Measurements from ENCODE around the gene RNLS.

The RNLS gene

DNA sequence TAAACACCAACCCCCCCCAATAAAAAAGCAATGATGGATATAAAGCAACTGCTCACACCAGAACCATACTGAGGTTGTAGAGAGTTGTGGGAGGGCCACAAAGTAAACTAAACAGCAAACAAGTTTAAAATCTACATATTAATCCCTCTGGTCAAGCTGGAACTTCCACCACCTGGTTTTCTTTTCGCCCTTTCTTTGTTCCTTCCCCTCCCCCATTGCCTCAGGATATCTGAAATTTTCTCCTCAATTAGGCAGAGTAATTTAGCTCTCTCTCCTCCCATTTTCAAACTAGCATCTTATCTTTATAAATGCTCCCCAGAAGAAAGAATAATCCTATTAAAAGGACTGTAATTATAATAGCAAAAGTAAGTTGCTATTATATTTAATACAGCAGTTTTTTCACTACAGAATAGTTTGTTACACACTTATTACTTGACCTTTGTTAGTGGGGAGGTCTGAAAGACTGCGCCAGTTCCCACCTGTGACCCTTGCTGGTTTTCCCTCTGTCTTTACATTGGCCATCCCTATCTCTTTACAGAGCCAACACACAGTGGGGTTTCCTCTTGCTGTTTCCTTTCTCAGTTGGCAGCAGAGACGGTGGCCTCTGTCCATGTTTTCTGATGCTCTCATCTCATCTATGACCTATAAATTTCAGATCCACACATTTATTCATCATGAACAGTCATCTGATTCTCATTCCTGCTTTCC lies 235.4 kb downstream of the RNLS start:
- DNase-seq (ENCODE audit: low read depth in 2 of 3, low spot score in 1 of 3): no peak

- DNase-seq (ENCODE audit: low read depth in 2 of 3, low spot score in 1 of 3): no peak
These were observed 236.1 kb downstream of the RNLS start for GRCh38 chr10:88347022-88347421.

DNA sequence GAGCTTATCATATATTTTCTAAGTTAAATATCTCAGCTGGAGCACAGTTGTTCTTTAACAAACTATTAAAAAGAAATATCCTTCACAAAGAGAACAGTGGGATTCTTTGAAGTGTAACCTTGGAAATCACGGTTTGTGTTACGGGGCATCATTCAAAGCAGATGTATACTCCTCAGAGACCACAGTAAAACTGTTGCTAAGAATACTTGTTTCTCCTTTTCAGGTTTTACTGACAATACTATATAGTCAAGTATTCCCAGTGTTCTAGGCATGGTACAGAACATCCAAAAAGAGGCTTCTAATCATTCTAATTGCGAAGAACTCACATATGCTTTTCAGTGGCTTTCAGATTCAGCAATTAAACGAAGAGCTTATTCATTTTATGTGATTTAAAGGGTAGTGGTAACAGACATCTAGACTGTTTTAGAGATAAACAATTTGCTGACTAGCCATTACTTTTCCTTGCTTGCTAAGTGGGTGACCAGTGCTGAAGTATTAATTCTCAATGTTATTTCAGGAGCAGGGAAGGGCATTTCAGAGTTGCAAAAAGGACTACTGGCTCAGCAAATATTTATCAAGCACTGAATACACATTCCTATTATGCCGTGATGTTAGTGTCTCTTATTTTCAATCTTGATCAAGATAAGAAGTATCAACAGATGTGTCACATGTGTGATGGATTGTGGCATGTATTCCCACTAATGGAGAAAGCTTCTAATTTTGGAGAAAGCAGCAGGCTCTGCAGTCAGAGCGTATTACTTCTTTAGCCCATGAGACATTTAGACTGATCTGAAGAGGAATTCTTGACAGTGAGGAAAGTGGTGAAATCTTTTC lies 236.8 kb downstream of the RNLS start:
- no peak for DNase-seq (ENCODE audit: low read depth in 2 of 3, low spot score in 1 of 3)

DNA sequence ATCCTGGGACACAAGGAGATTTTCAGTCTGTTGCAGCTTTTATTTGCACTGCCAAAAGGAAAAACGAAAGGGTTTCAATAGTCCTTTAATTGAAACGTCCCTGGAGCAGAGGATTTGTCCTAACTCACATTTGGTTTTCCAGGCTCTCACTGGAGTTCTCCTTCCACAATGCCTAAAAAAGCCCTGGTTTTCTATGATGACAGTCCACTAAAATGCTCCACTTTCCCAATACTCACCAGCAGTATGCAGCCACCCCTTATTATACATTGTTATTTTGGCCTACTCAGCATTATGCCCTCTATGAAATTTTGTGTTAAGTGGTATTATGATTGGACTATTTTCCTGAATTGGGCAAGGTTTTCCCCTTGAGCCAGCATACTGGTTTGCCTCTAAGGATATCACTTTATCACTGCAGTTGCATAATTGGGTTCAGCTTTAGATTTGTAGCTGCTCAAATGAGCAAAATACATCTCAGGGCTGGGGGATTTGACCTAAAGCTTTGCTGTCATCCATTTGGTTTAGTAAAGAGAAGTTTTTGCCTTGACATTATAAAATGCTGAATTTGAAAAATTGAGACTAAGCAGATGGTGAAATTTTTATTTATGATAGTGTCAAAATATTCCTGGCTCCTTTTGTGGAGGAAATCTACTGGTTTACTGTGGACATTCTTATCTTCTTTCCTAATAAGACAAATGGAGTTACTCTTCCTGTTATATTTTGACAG lies 239.2 kb downstream of the RNLS start:
- DNase-seq (ENCODE audit: low read depth in 2 of 3, low spot score in 1 of 3): no peak

GRCh38 chr10:88342733-88343310 lies 240.3 kb downstream of the RNLS start:
- no peak for DNase-seq (ENCODE audit: low read depth in 2 of 3, low spot score in 1 of 3)

- DNase-seq (ENCODE audit: low read depth in 2 of 3, low spot score in 1 of 3): no peak
These were observed 246.0 kb downstream of the RNLS start for GRCh38 chr10:88337134-88337533.

GRCh38 chr10:88336334-88336733 lies 246.8 kb downstream of the RNLS start:
- no peak for DNase-seq (ENCODE audit: low read depth in 2 of 3, low spot score in 1 of 3)

- no peak for DNase-seq (ENCODE audit: low read depth in 2 of 3, low spot score in 1 of 3)
These were observed 249.9 kb downstream of the RNLS start for GRCh38 chr10:88333248-88333630.

DNA sequence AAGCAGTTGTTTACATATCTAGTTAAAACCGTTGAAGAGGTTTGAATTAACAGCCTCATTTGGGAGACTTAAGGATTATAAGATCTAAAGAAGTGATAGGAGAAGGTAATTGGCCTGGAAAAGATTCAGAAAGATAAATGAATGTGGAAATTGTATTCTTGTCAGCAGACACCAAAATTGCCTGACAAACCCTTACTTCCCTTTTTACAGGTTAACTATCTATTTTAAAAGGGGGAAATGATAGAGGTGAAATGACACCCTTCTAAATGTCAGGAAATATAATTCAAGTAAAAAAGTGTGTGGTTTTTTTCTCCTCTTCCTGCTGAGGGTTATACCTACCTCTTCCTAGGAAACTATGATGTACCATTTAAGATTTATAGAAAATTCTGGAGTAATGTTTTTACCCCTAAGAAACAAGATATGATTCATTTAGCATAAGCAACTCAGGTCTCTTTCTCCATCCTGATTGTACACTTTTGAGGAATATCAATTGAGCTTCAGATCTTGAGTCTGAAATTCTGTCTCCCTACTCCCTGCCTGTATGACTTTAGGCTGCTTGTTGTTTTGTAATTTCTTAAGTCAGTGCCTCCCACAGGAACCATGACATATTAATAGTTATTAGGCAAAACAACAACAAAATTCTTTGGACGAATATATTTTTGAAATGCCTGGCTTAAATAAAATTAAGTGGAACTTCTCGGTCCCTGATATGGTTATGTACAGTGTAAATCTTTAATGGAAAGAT lies 250.4 kb downstream of the RNLS start:
- DNase-seq (ENCODE audit: low read depth in 2 of 3, low spot score in 1 of 3): no peak

- no peak for DNase-seq (ENCODE audit: low read depth in 2 of 3, low spot score in 1 of 3)
These were observed 252.9 kb downstream of the RNLS start for GRCh38 chr10:88330174-88330573.

DNA sequence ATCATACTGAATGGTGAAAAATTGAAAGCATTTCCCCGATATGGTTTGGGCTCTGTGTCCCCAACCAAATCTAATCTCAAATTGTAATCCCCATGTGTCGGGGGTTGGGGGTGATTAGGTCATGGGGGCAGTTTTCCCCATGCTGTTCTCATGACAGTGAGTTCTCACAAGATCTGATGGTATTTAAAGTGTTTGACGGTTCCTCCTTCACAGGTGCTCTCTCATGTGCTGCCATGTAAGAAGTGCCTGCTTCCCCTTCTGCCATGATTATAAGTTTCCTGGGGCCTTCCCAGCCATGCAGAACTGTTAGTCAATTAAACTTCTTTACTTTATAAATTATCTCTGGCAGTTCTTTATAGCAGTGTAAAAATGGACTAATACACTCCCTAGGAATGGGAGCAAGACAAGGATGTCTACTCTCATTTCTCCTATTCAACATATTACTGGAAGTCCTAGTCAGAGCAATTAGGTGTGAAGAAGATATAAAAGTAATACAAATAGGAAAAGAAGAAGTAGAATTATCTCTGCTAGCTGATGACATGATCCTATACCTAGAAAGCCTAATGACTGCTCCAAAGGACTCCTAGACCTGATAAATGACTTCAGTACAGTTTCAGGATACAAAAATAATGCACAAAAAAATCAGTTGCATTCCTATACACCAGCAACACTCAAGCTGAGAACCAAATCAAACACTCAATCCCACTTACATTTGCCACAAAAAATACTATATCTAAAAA lies 260.6 kb downstream of the RNLS start:
- no peak for DNase-seq (ENCODE audit: low read depth in 2 of 3, low spot score in 1 of 3)

DNA sequence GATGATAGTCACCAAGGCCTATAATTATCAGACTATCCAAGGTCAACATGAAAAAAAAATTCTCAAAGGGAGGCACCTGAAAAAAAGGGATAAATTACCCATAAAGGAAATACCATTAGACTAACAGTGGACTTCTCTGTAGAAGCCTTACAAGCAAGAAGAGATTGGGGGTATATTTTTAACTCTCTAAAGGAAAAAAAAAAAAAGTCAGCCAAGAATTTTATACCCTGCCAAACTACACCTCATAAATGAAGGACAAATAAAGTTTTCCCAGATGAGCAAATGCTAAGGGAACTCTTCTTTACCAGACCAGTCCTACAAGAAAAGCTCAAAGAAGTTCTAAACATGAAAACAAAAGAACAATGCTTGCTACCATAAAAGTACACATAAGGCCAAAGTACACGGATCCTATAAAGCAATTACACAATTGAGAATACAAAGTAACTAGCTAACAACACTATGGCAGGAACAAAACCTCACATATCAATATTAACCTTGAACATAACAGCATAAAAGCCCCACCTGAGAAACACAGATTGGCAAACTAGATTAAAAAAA lies 263.1 kb downstream of the RNLS start:
- DNase-seq (ENCODE audit: low read depth in 2 of 3, low spot score in 1 of 3): no peak

- no peak for DNase-seq (ENCODE audit: low read depth in 2 of 3, low spot score in 1 of 3)
These were observed 264.3 kb downstream of the RNLS start for GRCh38 chr10:88318803-88319202.

DNA sequence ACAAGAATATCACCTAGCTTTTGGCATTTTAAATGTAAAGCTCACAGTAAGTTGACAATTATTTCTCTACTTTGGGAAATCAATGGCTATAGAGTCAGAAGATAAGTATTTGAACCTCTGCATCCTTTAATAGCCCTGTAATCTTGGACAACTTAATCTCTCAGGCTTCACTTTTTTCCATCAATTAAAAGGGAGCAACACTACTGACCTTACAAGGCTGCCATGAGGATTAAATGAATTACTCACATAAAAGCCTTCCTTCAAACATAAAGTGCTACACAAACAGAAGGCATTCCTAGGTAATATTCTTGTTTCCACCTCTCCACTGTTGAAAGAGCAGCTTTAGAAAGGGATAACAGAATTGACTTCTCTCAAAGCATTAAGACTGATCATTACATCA lies 266.0 kb downstream of the RNLS start:
- DNase-seq (ENCODE audit: low read depth in 2 of 3, low spot score in 1 of 3): no peak

DNA sequence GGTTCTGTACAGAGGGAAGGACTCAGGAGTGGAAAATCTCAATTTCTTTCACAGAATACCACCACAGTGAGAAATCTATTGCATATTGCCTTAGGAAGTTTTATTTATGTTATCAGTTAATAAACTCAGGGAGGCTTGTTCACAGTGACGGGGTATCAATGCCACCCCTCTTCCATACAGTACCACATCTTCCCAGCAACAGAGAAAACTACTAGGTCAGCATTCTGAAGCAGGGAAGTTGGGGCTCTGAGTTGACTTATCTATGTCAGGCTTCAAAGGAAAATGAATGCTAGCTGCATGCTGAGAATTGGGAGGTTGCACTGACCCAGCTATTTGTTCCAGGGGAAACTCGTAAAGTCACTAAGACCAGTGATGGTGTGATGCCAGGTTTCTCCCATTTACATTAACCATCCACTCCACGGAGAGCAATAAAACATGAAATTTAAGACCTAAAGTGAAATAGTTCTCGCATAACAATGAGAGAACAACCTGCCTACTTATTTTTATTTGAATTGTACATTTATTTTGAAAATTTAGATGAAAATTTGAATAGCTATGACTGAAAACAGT lies 266.7 kb downstream of the RNLS start:
- no peak for DNase-seq (ENCODE audit: low read depth in 2 of 3, low spot score in 1 of 3)

GRCh38 chr10:88315755-88316154 lies 267.4 kb downstream of the RNLS start:
- no peak for DNase-seq (ENCODE audit: low read depth in 2 of 3, low spot score in 1 of 3)

DNA sequence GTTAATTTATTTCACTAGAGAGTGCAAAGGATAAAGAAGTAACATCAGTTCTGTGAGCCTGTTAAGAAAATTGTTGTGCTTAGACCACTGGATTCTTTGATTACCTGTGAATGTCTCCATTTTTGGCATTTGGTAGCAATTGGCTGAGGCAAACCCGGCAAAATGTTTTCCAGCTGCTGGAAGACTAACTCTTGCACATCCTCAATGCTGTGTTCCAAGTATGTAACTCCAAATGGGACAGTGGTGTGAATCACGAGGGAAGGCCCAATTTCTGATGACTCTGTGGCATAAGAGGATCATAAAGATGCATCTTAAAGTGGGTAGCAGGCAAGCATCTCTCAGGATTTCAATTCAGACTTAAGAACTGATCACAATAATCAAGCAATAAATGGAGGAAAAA lies 268.8 kb downstream of the RNLS start:
- no peak for DNase-seq (ENCODE audit: low read depth in 2 of 3, low spot score in 1 of 3)

- no peak for DNase-seq (ENCODE audit: low read depth in 2 of 3, low spot score in 1 of 3)
These were observed 269.2 kb downstream of the RNLS start for GRCh38 chr10:88313878-88314277.

- no peak for DNase-seq (ENCODE audit: low read depth in 2 of 3, low spot score in 1 of 3)
These were observed 270.3 kb downstream of the RNLS start for GRCh38 chr10:88312855-88313254.

- DNase-seq (ENCODE audit: low read depth in 2 of 3, low spot score in 1 of 3): no peak
These were observed 271.9 kb downstream of the RNLS start for GRCh38 chr10:88311264-88311663.
